ENCODE results near the gene RBMS1.
"Not testable (repeated sequence)": the region's sequence is repeated elsewhere in the genome, so short reads cannot be mapped to it uniquely, and the experiment has no call there.

Gene RBMS1

GRCh38 chr2:160458718-160459453 lies 34.7 kb downstream of the RBMS1 start:
- no peak for DNase-seq (ENCODE audit: low read depth, low spot score)
- no CpG with 5 or more reads among the region's 10 CpGs for WGBS (ENCODE audit: insufficient coverage, insufficient read length)
- no peak overlapping the region for H3K4me3 ChIP-seq (ENCODE audit: low read length)
- H3K4me1 ChIP-seq (ENCODE audit: control insufficient read depth, insufficient read depth, low read length) = no peaks in the 10 kb centered on the region
- H3K9me3 ChIP-seq (ENCODE audit: control insufficient read depth, insufficient read depth, low read length) = no peaks in the 10 kb centered on the region
- no peaks in the 10 kb centered on the region for H3K36me3 ChIP-seq (ENCODE audit: control insufficient read depth, insufficient read depth, low read length)
- H3K27me3 ChIP-seq (ENCODE audit: control insufficient read depth, insufficient read depth, low read length) = no peaks in the 10 kb centered on the region
- no peak overlapping the region for H3K27ac ChIP-seq (ENCODE audit: low read length)

- Histone ChIP-seq H3K4me1 (ENCODE audit: control insufficient read depth, insufficient read depth, low read length) (no peaks in the 10 kb centered on the region), H3K9me3 (ENCODE audit: control insufficient read depth, insufficient read depth, low read length) (no peaks in the 10 kb centered on the region), H3K36me3 (ENCODE audit: control insufficient read depth, insufficient read depth, low read length) (no peaks in the 10 kb centered on the region), H3K4me3 (ENCODE audit: low read length) (no peak overlapping the region), H3K27me3 (ENCODE audit: control insufficient read depth, insufficient read depth, low read length) (no peaks in the 10 kb centered on the region), H3K27ac (ENCODE audit: low read length) (no peak overlapping the region)
- WGBS (ENCODE audit: insufficient coverage, insufficient read length) = no CpG with 5 or more reads among the region's 5 CpGs
- DNase-seq (ENCODE audit: low read depth, low spot score) = no peak
Measured at GRCh38 chr2:160457588-160457987, 36.0 kb downstream of the RBMS1 start.

GRCh38 chr2:160454070-160454797 lies 39.4 kb downstream of the RBMS1 start:
- Histone ChIP-seq H3K4me3 (ENCODE audit: low read length) (no peak overlapping the region), H3K9me3 (ENCODE audit: control insufficient read depth, insufficient read depth, low read length) (no peaks in the 10 kb centered on the region), H3K27me3 (ENCODE audit: control insufficient read depth, insufficient read depth, low read length) (no peaks in the 10 kb centered on the region), H3K36me3 (ENCODE audit: control insufficient read depth, insufficient read depth, low read length) (no peaks in the 10 kb centered on the region), H3K4me1 (ENCODE audit: control insufficient read depth, insufficient read depth, low read length) (no peaks in the 10 kb centered on the region), H3K27ac (ENCODE audit: low read length) (no peak overlapping the region)
- DNase-seq (ENCODE audit: low read depth, low spot score) = no peak
- WGBS (ENCODE audit: insufficient coverage, insufficient read length) = no CpG with 5 or more reads among the region's 2 CpGs

GRCh38 chr2:160453111-160453820 lies 40.3 kb downstream of the RBMS1 start:
- no peak overlapping the region for H3K27ac ChIP-seq (ENCODE audit: low read length)
- H3K4me3 ChIP-seq (ENCODE audit: low read length) = no peak overlapping the region
- 100% methylated on average over 1 of the region's 3 CpGs for WGBS (ENCODE audit: insufficient coverage, insufficient read length)
- no peaks in the 10 kb centered on the region for H3K36me3 ChIP-seq (ENCODE audit: control insufficient read depth, insufficient read depth, low read length)
- H3K4me1 ChIP-seq (ENCODE audit: control insufficient read depth, insufficient read depth, low read length) = no peaks in the 10 kb centered on the region
- no peaks in the 10 kb centered on the region for H3K9me3 ChIP-seq (ENCODE audit: control insufficient read depth, insufficient read depth, low read length)
- H3K27me3 ChIP-seq (ENCODE audit: control insufficient read depth, insufficient read depth, low read length) = no peaks in the 10 kb centered on the region
- no peak for DNase-seq (ENCODE audit: low read depth, low spot score)

GRCh38 chr2:160450486-160450885 lies 43.1 kb downstream of the RBMS1 start:
- no peak for DNase-seq (ENCODE audit: low read depth, low spot score)
- Histone ChIP-seq H3K27ac (ENCODE audit: low read length) (no peak overlapping the region), H3K9me3 (ENCODE audit: control insufficient read depth, insufficient read depth, low read length) (no peaks in the 10 kb centered on the region), H3K36me3 (ENCODE audit: control insufficient read depth, insufficient read depth, low read length) (no peaks in the 10 kb centered on the region), H3K4me1 (ENCODE audit: control insufficient read depth, insufficient read depth, low read length) (no peaks in the 10 kb centered on the region), H3K27me3 (ENCODE audit: control insufficient read depth, insufficient read depth, low read length) (no peaks in the 10 kb centered on the region), H3K4me3 (ENCODE audit: low read length) (no peak overlapping the region)

GRCh38 chr2:160448821-160449220 lies 44.8 kb downstream of the RBMS1 start:
- H3K27me3 ChIP-seq (ENCODE audit: control insufficient read depth, insufficient read depth, low read length); DNase-seq (ENCODE audit: low read depth, low spot score); H3K4me3 ChIP-seq (ENCODE audit: low read length); H3K27ac ChIP-seq (ENCODE audit: low read length); H3K4me1 ChIP-seq (ENCODE audit: control insufficient read depth, insufficient read depth, low read length); H3K9me3 ChIP-seq (ENCODE audit: control insufficient read depth, insufficient read depth, low read length); H3K36me3 ChIP-seq (ENCODE audit: control insufficient read depth, insufficient read depth, low read length): not testable (repeated sequence)
- no CpG with 5 or more reads among the region's 29 CpGs for WGBS (ENCODE audit: insufficient coverage, insufficient read length)

GRCh38 chr2:160445673-160446072 lies 47.9 kb downstream of the RBMS1 start:
- H3K9me3 ChIP-seq (ENCODE audit: control insufficient read depth, insufficient read depth, low read length) = no peaks in the 10 kb centered on the region
- no peak overlapping the region for H3K27ac ChIP-seq (ENCODE audit: low read length)
- WGBS (ENCODE audit: insufficient coverage, insufficient read length) = no CpG with 5 or more reads among the region's 1 CpG
- no peaks in the 10 kb centered on the region for H3K27me3 ChIP-seq (ENCODE audit: control insufficient read depth, insufficient read depth, low read length)
- H3K4me1 ChIP-seq (ENCODE audit: control insufficient read depth, insufficient read depth, low read length) = no peaks in the 10 kb centered on the region
- H3K4me3 ChIP-seq (ENCODE audit: low read length) = no peak overlapping the region
- H3K36me3 ChIP-seq (ENCODE audit: control insufficient read depth, insufficient read depth, low read length) = no peaks in the 10 kb centered on the region
- DNase-seq (ENCODE audit: low read depth, low spot score) = no peak

GRCh38 chr2:160442603-160443002 lies 51.0 kb downstream of the RBMS1 start:
- no peaks in the 10 kb centered on the region for H3K36me3 ChIP-seq (ENCODE audit: control insufficient read depth, insufficient read depth, low read length)
- no peaks in the 10 kb centered on the region for H3K27me3 ChIP-seq (ENCODE audit: control insufficient read depth, insufficient read depth, low read length)
- no peak overlapping the region for H3K4me3 ChIP-seq (ENCODE audit: low read length)
- H3K9me3 ChIP-seq (ENCODE audit: control insufficient read depth, insufficient read depth, low read length) = no peaks in the 10 kb centered on the region
- no CpG with 5 or more reads among the region's 7 CpGs for WGBS (ENCODE audit: insufficient coverage, insufficient read length)
- DNase-seq (ENCODE audit: low read depth, low spot score) = no peak
- H3K4me1 ChIP-seq (ENCODE audit: control insufficient read depth, insufficient read depth, low read length) = no peaks in the 10 kb centered on the region
- H3K27ac ChIP-seq (ENCODE audit: low read length) = no peak overlapping the region

GRCh38 chr2:160440888-160441287 lies 52.7 kb downstream of the RBMS1 start:
- no peaks in the 10 kb centered on the region for H3K27me3 ChIP-seq (ENCODE audit: control insufficient read depth, insufficient read depth, low read length)
- DNase-seq (ENCODE audit: low read depth, low spot score) = no peak
- no peak overlapping the region for H3K27ac ChIP-seq (ENCODE audit: low read length)
- H3K36me3 ChIP-seq (ENCODE audit: control insufficient read depth, insufficient read depth, low read length) = no peaks in the 10 kb centered on the region
- no peaks in the 10 kb centered on the region for H3K9me3 ChIP-seq (ENCODE audit: control insufficient read depth, insufficient read depth, low read length)
- H3K4me3 ChIP-seq (ENCODE audit: low read length) = no peak overlapping the region
- WGBS (ENCODE audit: insufficient coverage, insufficient read length) = no CpG with 5 or more reads among the region's 2 CpGs
- no peaks in the 10 kb centered on the region for H3K4me1 ChIP-seq (ENCODE audit: control insufficient read depth, insufficient read depth, low read length)

GRCh38 chr2:160439038-160439437 lies 54.6 kb downstream of the RBMS1 start:
- not testable (repeated sequence) for H3K9me3 ChIP-seq (ENCODE audit: control insufficient read depth, insufficient read depth, low read length); H3K27me3 ChIP-seq (ENCODE audit: control insufficient read depth, insufficient read depth, low read length); H3K4me1 ChIP-seq (ENCODE audit: control insufficient read depth, insufficient read depth, low read length); DNase-seq (ENCODE audit: low read depth, low spot score); H3K36me3 ChIP-seq (ENCODE audit: control insufficient read depth, insufficient read depth, low read length); H3K4me3 ChIP-seq (ENCODE audit: low read length); H3K27ac ChIP-seq (ENCODE audit: low read length)
- no CpG with 5 or more reads among the region's 32 CpGs for WGBS (ENCODE audit: insufficient coverage, insufficient read length)
